K562 (cell line): Measurements from ENCODE around the gene TBC1D2B. TPM values are rescaled to one million over a fixed set of nuclear protein-coding genes. Genes with fewer than 3 reads are reported as not detected.

Experiments used
- ATAC-seq: fragments of 200-7000 bp; cut with Tn5 transposase; 3 replicates; pipeline ENCODE4 v1.9.1; 2020; ENCODE audit warnings: moderate library complexity
- BruUV-seq: library from RNA; stranded (reverse); fragments of 400-500 nt; replicated peaks from 2 replicates; lab custom pipeline; 2021; lab: Mats Ljungman, UMichigan
- CTCF ChIA-PET: fragments of 300-600 bp; formaldehyde crosslinking; extraction: SDS; loops from one replicate; lab custom pipeline; 2021; ENCODE audit warnings: low intra/inter-chr PET ratio; lab: Yijun Ruan, JAX
- POLR2A ChIA-PET: fragments of 300-600, 350-650 bp; sonication (Branson Sonifier 250); formaldehyde crosslinking; extraction: SDS; loops from one replicate; lab custom pipeline; 2021; ENCODE audit warnings: antibody characterized with exemption, inconsistent platforms; lab: Yijun Ruan, JAX
- DNase-seq, 4 experiments: peaks; one replicate each; pipeline versions ENCODE4 v3.0.0 to v3.0.0-alpha.2; 2011 to 2018; ENCODE audit warnings: low spot score in 3 of 4, mixed read lengths in 3 of 4; ENCODE audit errors: extremely low read depth in 1 of 4
- FAIRE-seq: peaks from 2 replicates; lab custom pipeline; 2011; peaks lifted over from hg19 to GRCh38; lab: Jason Lieb, UNC
- H2AFZ ChIP-seq: 2 replicates; pipeline ENCODE4 v1.6.0; 2011; ENCODE audit warnings: low read depth, low read length, control low read depth, inconsistent platforms
- H3K27ac ChIP-seq: fragments of 200-600 bp; 3 replicates; pipeline ENCODE4 v1.8.0; 2011; ENCODE audit warnings: low read depth, mild to moderate bottlenecking, control low read depth, inconsistent platforms, low read length, moderate library complexity, mixed read lengths; ENCODE audit errors: extremely low read depth
- H3K27me3 ChIP-seq, 2 experiments: fragments of 300-600 bp in 1 of 2; 2 replicates in 1 of 2; 3 replicates in 1 of 2; pipeline versions ENCODE4 v1.6.0 to v1.8.0; 2011; ENCODE audit warnings: inconsistent platforms in 2 of 2, low read length in 2 of 2, mild to moderate bottlenecking in 1 of 2, mixed read lengths in 1 of 2, moderate library complexity in 1 of 2; ENCODE audit not compliant: control insufficient read depth in 2 of 2, insufficient read depth in 2 of 2
- H3K36me3 ChIP-seq: fragments of 300-600 bp; 3 replicates; pipeline ENCODE4 v1.8.0; 2011; ENCODE audit warnings: mild to moderate bottlenecking, low read length, inconsistent platforms; ENCODE audit not compliant: control insufficient read depth, insufficient read depth
- H3K4me1 ChIP-seq, 2 experiments: fragments of 200-600 bp in 1 of 2; replicated peaks in 1 of 2; 2 replicates in 1 of 2; 3 replicates in 1 of 2; pipeline versions ENCODE4 v1.5.1 to v1.8.0; 2011; ENCODE audit warnings: inconsistent platforms in 2 of 2, low read length in 2 of 2, mild to moderate bottlenecking in 1 of 2, mixed read lengths in 1 of 2, moderate library complexity in 1 of 2; ENCODE audit not compliant: control insufficient read depth in 2 of 2, insufficient read depth in 2 of 2
- H3K4me2 ChIP-seq: 2 replicates; pipeline ENCODE4 v1.6.1; 2011; ENCODE audit warnings: low read length, control low read depth, inconsistent platforms, mixed read lengths; ENCODE audit not compliant: insufficient read depth
- H3K4me3 ChIP-seq: fragments of 200-600 bp; sonication (generic), shearing (Covaris generic); 2 replicates; pipeline ENCODE4 v1.5.1; 2016; ENCODE audit warnings: control low read depth, inconsistent platforms
- H3K79me2 ChIP-seq: fragments of 200-600 bp; 3 replicates; pipeline ENCODE4 v1.8.0; 2011; ENCODE audit warnings: low read length, inconsistent platforms; ENCODE audit not compliant: control insufficient read depth, insufficient read depth
- H3K9ac ChIP-seq, 2 experiments: 2 replicates each; pipeline versions ENCODE4 v1.6.0 to v1.6.1; 2011; ENCODE audit warnings: low read depth in 2 of 2, low read length in 2 of 2, control low read depth in 1 of 2, inconsistent platforms in 1 of 2, mild to moderate bottlenecking in 1 of 2, mixed read lengths in 1 of 2; ENCODE audit not compliant: insufficient read depth in 1 of 2
- H3K9me1 ChIP-seq: one replicate; pipeline ENCODE4 v1.6.0; 2011; ENCODE audit warnings: inconsistent platforms, mild to moderate bottlenecking, low read length, moderate library complexity; ENCODE audit not compliant: control insufficient read depth, insufficient read depth
- H3K9me3 ChIP-seq: replicated peaks from 2 replicates; pipeline ENCODE4 v1.5.1; 2011; ENCODE audit warnings: low read depth, low read length, inconsistent platforms; ENCODE audit not compliant: control insufficient read depth, insufficient read depth
- H4K20me1 ChIP-seq: replicated peaks from 2 replicates; pipeline ENCODE4 v1.6.1; 2011; ENCODE audit warnings: low read length, inconsistent platforms, mixed read lengths; ENCODE audit not compliant: control insufficient read depth, insufficient read depth
- CGGBP1 ChIP-seq: fragments of 250-450 bp; sonication (Bioruptor Pico); IDR thresholded peaks from 2 replicates; pipeline ENCODE4 v1.9.0; 2021; ENCODE audit warnings: mild to moderate bottlenecking
- CREBBP ChIP-seq: IDR thresholded peaks from one replicate; pipeline ENCODE4 v1.6.1; 2012; ENCODE audit warnings: low read depth, mild to moderate bottlenecking, control low read depth, inconsistent platforms, low read length
- ESRRB ChIP-seq: fragments of 250-450 bp; sonication (Bioruptor Pico); IDR thresholded peaks from 2 replicates; pipeline ENCODE4 v1.5.0; 2020; ENCODE audit warnings: mild to moderate bottlenecking, moderate library complexity, borderline replicate concordance
- FOXJ3 ChIP-seq: sonication (generic); formaldehyde crosslinking; IDR thresholded peaks from 2 replicates; pipeline ENCODE4 v1.4.0; 2020; ENCODE audit warnings: mild to moderate bottlenecking, missing genetic modification reagents
- ILK ChIP-seq: fragments of 450-650 bp; IDR thresholded peaks from 2 replicates; pipeline ENCODE4 v1.6.1; 2016; ENCODE audit warnings: missing genetic modification characterization, low read depth, mild to moderate bottlenecking, missing compliant biosample characterization, moderate library complexity, borderline replicate concordance
- LARP7 ChIP-seq: fragments of 450-650 bp; IDR thresholded peaks from 2 replicates; pipeline ENCODE4 v1.6.1; 2016
- PHF21A ChIP-seq: fragments of 450-650 bp; IDR thresholded peaks from 2 replicates; pipeline ENCODE4 v1.6.1; 2017; ENCODE audit warnings: low read depth, borderline replicate concordance
- PKNOX1 ChIP-seq: fragments of 450-650 bp; IDR thresholded peaks from 2 replicates; pipeline ENCODE4 v1.6.1; 2016
- POLR3A ChIP-seq: IDR thresholded peaks from 2 replicates; pipeline ENCODE4 v1.6.1; 2011; ENCODE audit warnings: borderline replicate concordance, mild to moderate bottlenecking, moderate library complexity; ENCODE audit not compliant: insufficient read length, insufficient read depth; ENCODE audit errors: extremely low read depth
- RFX1 ChIP-seq: fragments of 450-650 bp; IDR thresholded peaks from 2 replicates; pipeline ENCODE4 v1.6.1; 2016; ENCODE audit warnings: mild to moderate bottlenecking, moderate library complexity
- SNAPC5 ChIP-seq: fragments of 250-450 bp; sonication (Bioruptor Pico); IDR thresholded peaks from 2 replicates; pipeline ENCODE4 v1.8.0; 2021; ENCODE audit warnings: moderate library complexity, mild to moderate bottlenecking, inconsistent platforms
- SNRNP70 ChIP-seq: fragments of 200-400 bp; formaldehyde crosslinking; optimal IDR thresholded peaks from 2 replicates; pipeline ENCODE3; 2017; ENCODE audit warnings: low read depth, low read length
- TBP ChIP-seq: optimal IDR thresholded peaks from 2 replicates; pipeline ENCODE3; 2011; ENCODE audit warnings: low read depth, low read length, improper control_type of control experiment
- TCF7L2 ChIP-seq: fragments of 150-350 bp; IDR thresholded peaks from 2 replicates; pipeline ENCODE4 v1.6.1; 2016; ENCODE audit warnings: low read depth, mild to moderate bottlenecking, low read length, moderate library complexity
- ZBTB17 ChIP-seq: fragments of 450-650 bp; formaldehyde crosslinking; IDR thresholded peaks from 2 replicates; pipeline ENCODE4 v1.4.0; 2020; ENCODE audit warnings: mild to moderate bottlenecking
- ZBTB8A ChIP-seq: fragments of 450-650 bp; IDR thresholded peaks from 2 replicates; pipeline ENCODE4 v1.6.1; 2018; ENCODE audit warnings: mild to moderate bottlenecking, moderate library complexity; ENCODE audit not compliant: partially characterized antibody
- ZEB2 ChIP-seq: fragments of 450-650 bp; IDR thresholded peaks from 2 replicates; pipeline ENCODE4 v1.6.1; 2016
- ZFP1 ChIP-seq: fragments of 450-650 bp; formaldehyde crosslinking; IDR thresholded peaks from 2 replicates; pipeline ENCODE4 v1.4.0; 2020; ENCODE audit warnings: mild to moderate bottlenecking, mixed read lengths
- ZNF408 ChIP-seq: fragments of 250-450 bp; sonication (Bioruptor Pico); IDR thresholded peaks from 2 replicates; pipeline ENCODE4 v1.4.0; 2020; ENCODE audit warnings: low read depth, mild to moderate bottlenecking, moderate library complexity
- ZNF507 ChIP-seq: conservative IDR thresholded peaks from 2 replicates; pipeline ENCODE4 v1.6.1; 2017; ENCODE audit warnings: missing genetic modification characterization, missing compliant biosample characterization
- whole genome bisulfite sequencing: fragments of 100-300 bp; shearing (Covaris generic); methylation state at CpG from one replicate; pipeline ENCODE4 v1.1.6; 2016; ENCODE audit warnings: low coverage, mixed read lengths; ENCODE audit not compliant: insufficient coverage; ENCODE audit errors: missing lambda C conversion rate; 5-methylcytosine and 5-hydroxymethylcytosine counted together
- in situ Hi-C: fragments of 300-500 bp; cut with MboI; formaldehyde crosslinking; loops from 4 replicates; pipeline ENCODE4 v1.15.0; 2018; ENCODE audit warnings: inconsistent platforms, mixed read lengths
- intact Hi-C: fragments of 100-400 bp; cut with micrococcal nuclease; formaldehyde crosslinking; loops from 2 replicates; pipeline ENCODE4 v1.14.2; 2022
- polyA plus RNA-seq, 8 experiments: library from polyadenylated mRNA; depleted of rRNA in 4 of 8; stranded (reverse) in 5 of 8; unstranded in 3 of 8; fragments of >200 nt; fragmentation: Nextera tagmentation in 2 of 8; fragmentation: Illumina TruSeq in 1 of 8; extraction: Ambion mirVana in 2 of 8; extraction: Trizol in 1 of 8; gene quantifications; 2 replicates each; pipeline versions ENCODE4 v1.2.1 to v1.2.3, GENCODE V29; 2011 to 2014; ENCODE audit warnings: inconsistent platforms in 1 of 8, missing spikeins in 1 of 8
- total RNA-seq, 7 experiments: library from RNA; depleted of rRNA in 6 of 7; stranded (reverse); fragments of >200 nt in 6 of 7; fragmentation: Illumina TruSeq in 2 of 7; extraction: Trizol in 2 of 7; gene quantifications; 2 replicates each; pipeline versions ENCODE4 v1.2.1 to v1.2.3, GENCODE V29; 2011 to 2021; ENCODE audit warnings: low replicate concordance in 1 of 7

The TBC1D2B gene
- total and polyA plus RNA-seq, 9 of the 15 experiments (the other 6 are each of a cell fraction or from before 2014, with no cell fraction given) = 0.15 to 16.3 (median 8.9) TPM

- H2AFZ ChIP-seq = no peak overlapping the region
- ChIA-PET POLR2A (interaction anchor here (0.7 kb wide), 1 partner anchor 138 kb away, joined by 3 read pairs; no protein-coding TSS in a partner anchor), CTCF (no interaction called here)
- no peak overlapping the region for H3K4me3 ChIP-seq
- H4K20me1 ChIP-seq = 0 out of 2 replicates have a peak, but pooled peaks cover 2% of the 10 kb centered on the region
- FAIRE-seq (no peak), ATAC-seq (no peak), DNase-seq (no peak)
- BruUV-seq = no TSS peak
- H3K9me3 ChIP-seq = no peaks in the 10 kb centered on the region
- peaks cover 0 to 36% of the 10 kb centered on the region in 2 experiments; a peak in 2 of 5 replicates for H3K4me1 ChIP-seq
- no peaks in the 10 kb centered on the region for H3K9me1 ChIP-seq
- no peaks in the 10 kb centered on the region for H3K79me2 ChIP-seq
- no peak overlapping the region for H3K27ac ChIP-seq
- no peak for TF ChIP-seq ILK (tag)
- TF ChIP-seq SNAPC5 (CRISPR knock-in tag) = no peak
- no peak for TF ChIP-seq POLR3A
- no peak for TF ChIP-seq CGGBP1 (CRISPR knock-in tag)
- no peak for TF ChIP-seq ZBTB17 (CRISPR knock-in tag)
- TF ChIP-seq ZFP1 (CRISPR knock-in tag) = no peak
- TF ChIP-seq RFX1 = no peak
- no peak for TF ChIP-seq ESRRB (CRISPR knock-in tag)
- no peak for TF ChIP-seq ZEB2
- TF ChIP-seq ZNF408 (CRISPR knock-in tag) = no peak
- no peak for TF ChIP-seq CREBBP
- no peak for TF ChIP-seq SNRNP70
- TF ChIP-seq TBP = no peak
- TF ChIP-seq ZBTB8A = no peak
- TF ChIP-seq FOXJ3 (CRISPR knock-in tag) = no peak
- TF ChIP-seq PHF21A = no peak
- TF ChIP-seq LARP7 = no peak
- TF ChIP-seq ZNF507 (tag) = no peak
- TF ChIP-seq TCF7L2 = no peak
- TF ChIP-seq PKNOX1 = no peak
- in situ Hi-C loops = no loop called here
- H3K9ac ChIP-seq = no peak overlapping the region
- peaks cover 0 to 22% of the 10 kb centered on the region in 2 experiments; a peak in 2 of 5 replicates for H3K27me3 ChIP-seq
- 10% methylated on average over 26 of the region's 34 CpGs for WGBS
- no peaks in the 10 kb centered on the region for H3K36me3 ChIP-seq
- H3K4me2 ChIP-seq = no peak overlapping the region
- intact Hi-C loops = no loop called here
Observed at GRCh38 chr15:77988347-77989295, 88.9 kb downstream of the TBC1D2B start.
